Loucy (cell line): ENCODE data around the gene KHK.
"Not testable (repeated sequence)": the region's sequence is repeated elsewhere in the genome, so short reads cannot be mapped to it uniquely, and the experiment has no call there.

ENCODE experiments used
- H2AFZ ChIP-seq: fragments of 200-600 bp; sonication (generic); 2 replicates; pipeline ENCODE4 v1.6.0; 2016; ENCODE audit warnings: antibody characterized with exemption, mild to moderate bottlenecking, low read length, moderate library complexity
- H3F3A ChIP-seq: fragments of 200-600 bp; 2 replicates; pipeline ENCODE4 v1.6.0; 2016; ENCODE audit warnings: antibody characterized with exemption, low read depth, mild to moderate bottlenecking
- H3K27me3 ChIP-seq: fragments of 200-600 bp; sonication (generic); 2 replicates; pipeline ENCODE4 v1.6.1; 2014; ENCODE audit warnings: low read length, mild to moderate bottlenecking; ENCODE audit not compliant: insufficient read depth, poor library complexity, severe bottlenecking
- H3K36me3 ChIP-seq: fragments of 200-600 bp; sonication (generic); 2 replicates; pipeline ENCODE4 v1.6.1; 2016; ENCODE audit warnings: low read length; ENCODE audit not compliant: insufficient read depth
- H3K4me1 ChIP-seq: fragments of 200-600 bp; sonication (generic); 2 replicates; pipeline ENCODE4 v1.5.1; 2014; ENCODE audit warnings: low read length, mild to moderate bottlenecking; ENCODE audit not compliant: insufficient read depth, poor library complexity, severe bottlenecking
- H3K4me2 ChIP-seq: fragments of 200-600 bp; sonication (generic); 2 replicates; pipeline ENCODE4 v1.6.0; 2014; ENCODE audit warnings: antibody characterized with exemption, low read length, low read depth, mild to moderate bottlenecking; ENCODE audit not compliant: poor library complexity, severe bottlenecking
- H3K4me3 ChIP-seq: fragments of 200-600 bp; sonication (generic); 2 replicates; pipeline ENCODE4 v1.5.1; 2014; ENCODE audit warnings: low read length, mild to moderate bottlenecking, mixed read lengths; ENCODE audit not compliant: poor library complexity, severe bottlenecking
- H3K79me2 ChIP-seq: fragments of 200-600 bp; sonication (generic); 2 replicates; pipeline ENCODE4 v1.6.1; 2014; ENCODE audit warnings: low read length; ENCODE audit not compliant: insufficient read depth
- H3K9ac ChIP-seq: fragments of 200-600 bp; sonication (generic); 2 replicates; pipeline ENCODE4 v1.6.0; 2014; ENCODE audit warnings: mild to moderate bottlenecking, low read depth, low read length, moderate library complexity; ENCODE audit not compliant: poor library complexity, severe bottlenecking
- H3K9me2 ChIP-seq: fragments of 200-600 bp; sonication (generic); replicated peaks from 2 replicates; pipeline ENCODE4 v1.6.1; 2016; ENCODE audit warnings: low read depth, low read length, mixed read lengths
- H3K9me3 ChIP-seq: fragments of 200-600 bp; sonication (generic); 2 replicates; pipeline ENCODE4 v1.6.1; 2014; ENCODE audit warnings: mild to moderate bottlenecking, antibody characterized with exemption, low read length, low read depth; ENCODE audit not compliant: insufficient read depth
- H4K20me1 ChIP-seq: fragments of 200-600 bp; sonication (generic); 2 replicates; pipeline ENCODE4 v1.6.0; 2014; ENCODE audit warnings: antibody characterized with exemption, low read length, mild to moderate bottlenecking; ENCODE audit not compliant: insufficient read depth, poor library complexity, severe bottlenecking
- CTCF ChIP-seq: fragments of 200-600 bp; sonication (generic); conservative IDR thresholded peaks from 2 replicates; pipeline ENCODE4 v1.5.1; 2014; ENCODE audit warnings: mild to moderate bottlenecking, antibody characterized with exemption, low read length
- EZH2phosphoT487 ChIP-seq: fragments of 200-600 bp; IDR thresholded peaks from 2 replicates; pipeline ENCODE4 v1.6.1; 2018; ENCODE audit warnings: antibody characterized with exemption, mild to moderate bottlenecking, moderate library complexity, borderline replicate concordance

KHK gene

GRCh38 chr2:27074738-27075565 is 11.6 kb upstream of the KHK start:
- Histone ChIP-seq H3K27me3 (no peaks in the 10 kb centered on the region), H3F3A (no peaks in the 10 kb centered on the region), H3K4me3 (peak overlapping the region; percentile 55), H3K9me2 (no peaks in the 10 kb centered on the region), H3K79me2 (peaks cover 15% of the 10 kb centered on the region), H3K4me1 (peaks cover 36% of the 10 kb centered on the region), H4K20me1 (peaks cover 13% of the 10 kb centered on the region), H2AFZ (peak overlapping the region; percentile 16; the same call in 1 of the 2 replicates), H3K36me3 (no peaks in the 10 kb centered on the region), H3K4me2 (peak overlapping the region; percentile 69), H3K9ac (peak overlapping the region; percentile 37), H3K9me3 (no peaks in the 10 kb centered on the region)
- TF ChIP-seq EZH2phosphoT487 (no peak), CTCF (no peak)

- not testable (repeated sequence) for H3K36me3 ChIP-seq, H4K20me1 ChIP-seq, H3K79me2 ChIP-seq, H3K9me2 ChIP-seq, H3K9me3 ChIP-seq, H3K27me3 ChIP-seq, H3F3A ChIP-seq
- Histone ChIP-seq H3K4me1 (peaks cover 32% of the 10 kb centered on the region), H2AFZ (peak overlapping the region; percentile 16; the same call in 1 of the 2 replicates), H3K4me2 (peak overlapping the region; percentile 69), H3K9ac (peak overlapping the region; percentile 37), H3K4me3 (peak overlapping the region; percentile 55)
Measured at GRCh38 chr2:27075566-27075871, 11.1 kb upstream of the KHK start.

- H3K9me2 ChIP-seq, result no peaks in the 10 kb centered on the region
- TF ChIP-seq CTCF (no peak), EZH2phosphoT487 (no peak)
- no peak overlapping the region for H3K4me2 ChIP-seq
- H3K4me1 ChIP-seq, result peaks cover 37% of the 10 kb centered on the region
- no peaks in the 10 kb centered on the region for H3K27me3 ChIP-seq
- no peak overlapping the region for H3K4me3 ChIP-seq
- peaks cover 1% of the 10 kb centered on the region; the same call in 1 of the 2 replicates for H3K79me2 ChIP-seq
- H4K20me1 ChIP-seq, result no peaks in the 10 kb centered on the region
- H3K9ac ChIP-seq, result no peak overlapping the region
- H3K9me3 ChIP-seq, result no peaks in the 10 kb centered on the region
- H3F3A ChIP-seq, result no peaks in the 10 kb centered on the region
- no peaks in the 10 kb centered on the region for H3K36me3 ChIP-seq
- no peak overlapping the region for H2AFZ ChIP-seq
Measured at GRCh38 chr2:27076323-27076722, 10.2 kb upstream of the KHK start.

- Histone ChIP-seq H3K36me3 (no peaks in the 10 kb centered on the region), H3K4me3 (no peak overlapping the region), H3K4me2 (no peak overlapping the region), H3K9me3 (no peaks in the 10 kb centered on the region), H3K27me3 (no peaks in the 10 kb centered on the region), H3K4me1 (peaks cover 43% of the 10 kb centered on the region), H3F3A (peaks cover 7% of the 10 kb centered on the region; the same call in 1 of the 2 replicates), H4K20me1 (no peaks in the 10 kb centered on the region), H2AFZ (no peak overlapping the region), H3K9me2 (no peaks in the 10 kb centered on the region), H3K79me2 (peaks cover 1% of the 10 kb centered on the region; the same call in 1 of the 2 replicates), H3K9ac (no peak overlapping the region)
- TF ChIP-seq EZH2phosphoT487, result no peak
- no peak for TF ChIP-seq CTCF
Measured at GRCh38 chr2:27077231-27077630, 9.3 kb upstream of the KHK start.
